Measurements from ENCODE around the gene PLK2.

Gene PLK2

DNA sequence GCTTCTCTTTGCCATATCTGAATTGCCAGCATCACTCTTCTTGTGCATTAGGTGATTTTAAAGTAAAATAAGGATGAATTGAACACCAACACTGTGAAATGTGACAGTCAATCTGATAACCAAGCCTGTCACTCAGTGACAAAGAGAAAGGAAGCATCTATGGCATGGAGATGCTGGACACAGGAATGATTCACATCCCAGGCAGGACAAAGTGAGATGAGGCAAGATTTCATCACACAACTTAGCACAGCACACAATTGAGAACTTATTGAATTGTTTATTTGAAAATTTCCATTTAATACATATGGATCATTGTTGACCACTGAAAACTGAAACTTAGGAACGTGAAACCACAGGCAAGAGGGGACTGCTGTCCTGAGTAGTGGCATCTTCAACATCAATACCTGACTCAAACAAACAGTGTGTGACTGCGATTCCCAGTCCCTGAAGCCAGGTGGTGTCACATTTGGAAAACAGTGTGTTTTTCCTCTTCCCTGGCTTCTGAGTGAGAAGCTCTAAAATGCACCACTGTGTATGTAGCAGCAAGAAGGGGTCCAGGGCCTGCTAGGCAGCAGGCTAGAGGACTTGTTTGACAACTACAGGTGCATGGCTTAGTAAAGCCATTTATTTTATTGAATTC is 42.0 kb upstream of the PLK2 start:
- TF ChIP-seq, protein P1, sequence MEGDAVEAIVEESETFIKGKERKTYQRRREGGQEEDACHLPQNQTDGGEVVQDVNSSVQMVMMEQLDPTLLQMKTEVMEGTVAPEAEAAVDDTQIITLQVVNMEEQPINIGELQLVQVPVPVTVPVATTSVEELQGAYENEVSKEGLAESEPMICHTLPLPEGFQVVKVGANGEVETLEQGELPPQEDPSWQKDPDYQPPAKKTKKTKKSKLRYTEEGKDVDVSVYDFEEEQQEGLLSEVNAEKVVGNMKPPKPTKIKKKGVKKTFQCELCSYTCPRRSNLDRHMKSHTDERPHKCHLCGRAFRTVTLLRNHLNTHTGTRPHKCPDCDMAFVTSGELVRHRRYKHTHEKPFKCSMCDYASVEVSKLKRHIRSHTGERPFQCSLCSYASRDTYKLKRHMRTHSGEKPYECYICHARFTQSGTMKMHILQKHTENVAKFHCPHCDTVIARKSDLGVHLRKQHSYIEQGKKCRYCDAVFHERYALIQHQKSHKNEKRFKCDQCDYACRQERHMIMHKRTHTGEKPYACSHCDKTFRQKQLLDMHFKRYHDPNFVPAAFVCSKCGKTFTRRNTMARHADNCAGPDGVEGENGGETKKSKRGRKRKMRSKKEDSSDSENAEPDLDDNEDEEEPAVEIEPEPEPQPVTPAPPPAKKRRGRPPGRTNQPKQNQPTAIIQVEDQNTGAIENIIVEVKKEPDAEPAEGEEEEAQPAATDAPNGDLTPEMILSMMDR (IDR thresholded peaks at IDR 0.05; ENCODE audit: low read length, missing control alignments): no peak
- no peak for DNase-seq (ENCODE audit: low read depth)
- no peak overlapping the region for H3K4me3 ChIP-seq (replicated peaks; ENCODE audit: low read depth, low read length)

DNA sequence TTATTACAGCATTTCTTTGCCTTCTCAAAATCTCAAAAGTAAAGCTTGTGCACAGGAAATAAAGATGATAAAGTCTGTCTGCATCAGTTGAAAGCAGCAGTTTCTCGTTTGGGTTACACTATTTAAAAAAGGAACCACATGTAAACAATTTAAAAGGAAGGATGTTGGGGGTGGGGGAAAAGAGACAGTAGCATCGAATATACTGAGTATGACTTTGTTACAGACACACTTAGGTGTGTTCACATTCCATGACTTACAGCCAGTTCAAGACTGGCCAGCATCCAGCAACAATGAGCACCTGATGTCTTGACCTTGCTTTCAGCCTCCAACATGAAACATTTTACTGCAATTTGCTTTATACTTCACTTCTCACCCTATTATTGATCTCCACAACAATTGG is 40.1 kb upstream of the PLK2 start:
- TF ChIP-seq, protein P1 (IDR thresholded peaks at IDR 0.05; ENCODE audit: low read length, missing control alignments): no peak
- DNase-seq (ENCODE audit: low read depth): no peak
- H3K4me3 ChIP-seq (replicated peaks; ENCODE audit: low read depth, low read length): no peak overlapping the region

DNA sequence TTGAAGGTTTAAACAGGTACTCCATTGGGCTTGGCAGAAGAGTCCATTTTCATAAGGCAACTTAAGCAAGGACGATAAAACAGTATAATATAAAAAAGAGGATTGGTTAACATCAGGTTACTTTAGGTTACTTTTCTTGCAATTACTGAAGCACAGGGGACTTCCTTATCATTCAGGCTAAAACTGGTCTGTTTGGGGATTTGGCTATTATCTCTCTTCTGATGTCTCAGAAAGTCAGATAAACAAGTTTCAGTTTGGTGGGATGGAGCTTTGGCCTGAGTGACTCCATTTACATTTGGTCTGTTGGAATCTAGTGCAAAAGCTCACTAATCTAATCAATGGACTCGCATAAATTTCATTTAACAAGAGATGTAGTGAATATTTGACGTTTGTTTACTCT is 39.3 kb upstream of the PLK2 start:
- DNase-seq (ENCODE audit: low read depth): no peak
- no peak overlapping the region for H3K4me3 ChIP-seq (replicated peaks; ENCODE audit: low read depth, low read length)
- TF ChIP-seq, protein P1 (IDR thresholded peaks at IDR 0.05; ENCODE audit: low read length, missing control alignments): no peak

DNA sequence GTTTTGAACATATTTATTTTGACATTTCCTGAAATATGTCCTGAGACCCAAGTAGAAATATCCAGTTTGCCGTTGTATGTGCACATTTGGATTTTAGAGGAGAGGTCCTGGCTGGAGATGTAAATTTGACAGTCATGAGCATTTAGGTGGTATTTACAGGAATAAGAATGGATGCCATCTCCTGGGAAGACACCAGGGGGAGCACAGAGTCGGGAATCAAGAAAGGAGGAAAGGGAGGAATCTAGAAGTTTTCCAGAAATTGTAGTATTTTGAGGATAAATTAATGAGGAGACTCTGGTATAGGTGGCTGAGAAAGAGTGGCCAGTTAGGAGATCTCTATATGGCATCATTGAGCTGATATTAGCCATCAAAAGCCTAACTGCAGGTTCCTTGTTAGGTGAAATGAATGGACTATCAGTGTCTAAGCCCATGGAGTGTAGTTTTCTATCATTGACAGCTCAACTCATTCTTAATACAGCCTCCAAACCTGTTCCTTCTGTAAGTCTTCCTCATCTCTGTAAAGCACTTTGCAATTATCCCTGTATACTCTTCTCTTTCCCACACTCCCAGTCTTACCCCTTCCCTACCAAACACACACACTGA is 38.6 kb upstream of the PLK2 start:
- TF ChIP-seq, protein P1 (IDR thresholded peaks at IDR 0.05; ENCODE audit: low read length, missing control alignments): peak; percentile 94
- no peak overlapping the region for H3K4me3 ChIP-seq (replicated peaks; ENCODE audit: low read depth, low read length)
- peak; percentile 63 for DNase-seq (ENCODE audit: low read depth)

DNA sequence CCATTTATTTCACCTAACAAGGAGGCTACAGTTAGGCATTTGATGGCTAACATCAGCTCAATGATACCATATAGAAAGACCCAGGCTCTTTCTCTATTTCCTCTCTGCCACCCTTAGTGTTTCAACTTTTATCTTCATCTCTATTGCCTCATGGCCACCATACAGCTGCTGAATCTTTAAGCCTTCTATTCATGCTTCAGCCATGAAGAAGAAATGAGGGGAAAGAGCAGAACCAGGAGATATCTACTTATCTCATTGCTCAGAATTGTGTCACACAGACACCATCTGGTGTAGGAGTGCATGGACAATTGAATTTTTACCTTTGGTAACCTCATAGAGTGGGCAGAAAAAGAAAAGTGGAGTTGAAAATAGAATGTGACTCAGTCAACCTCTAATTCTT is 38.0 kb upstream of the PLK2 start:
- no peak for DNase-seq (ENCODE audit: low read depth)
- no peak overlapping the region for H3K4me3 ChIP-seq (replicated peaks; ENCODE audit: low read depth, low read length)
- TF ChIP-seq, protein P1 (IDR thresholded peaks at IDR 0.05; ENCODE audit: low read length, missing control alignments): no peak

DNA sequence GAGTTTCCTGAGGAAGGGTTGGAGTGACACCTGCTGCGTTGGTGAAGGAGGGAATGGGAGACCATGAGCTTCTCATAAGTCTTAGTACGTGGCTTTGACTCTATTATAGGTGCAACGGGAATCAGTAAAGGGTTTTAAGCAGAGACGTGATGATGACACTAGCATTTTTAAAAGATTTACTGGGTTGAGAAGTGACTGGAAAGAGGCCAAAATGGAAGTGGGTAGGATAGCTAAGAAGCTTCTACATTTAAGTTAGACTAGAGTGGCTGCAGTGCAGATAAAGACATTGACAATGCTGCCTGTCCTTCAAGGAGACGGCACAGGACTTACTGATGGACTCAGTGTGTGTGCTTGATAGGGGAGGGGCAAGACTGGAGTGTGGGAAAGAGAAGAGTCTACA is 37.5 kb upstream of the PLK2 start:
- DNase-seq (ENCODE audit: low read depth): no peak
- TF ChIP-seq, protein P1 (IDR thresholded peaks at IDR 0.05; ENCODE audit: low read length, missing control alignments): no peak

DNA sequence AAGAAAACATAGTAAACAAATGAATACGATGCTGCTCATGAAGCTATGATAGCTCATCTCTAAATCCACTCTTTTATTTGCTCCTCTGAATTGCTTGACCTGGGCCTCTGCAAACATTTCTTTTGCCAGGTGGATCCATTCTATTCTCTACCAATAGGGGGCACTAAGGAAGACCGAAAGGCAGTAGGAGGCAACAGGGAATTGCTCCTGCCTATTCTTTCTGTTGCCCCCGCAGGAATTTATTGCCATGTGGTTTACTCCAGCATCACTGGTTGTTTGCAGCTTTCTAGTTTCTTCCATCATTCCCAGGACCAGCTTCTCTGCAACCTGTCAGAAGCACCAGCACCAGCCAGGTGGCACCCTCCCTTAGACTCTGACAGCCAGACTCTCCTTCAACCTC is 36.6 kb upstream of the PLK2 start:
- H3K4me3 ChIP-seq (replicated peaks; ENCODE audit: low read depth, low read length): no peak overlapping the region
- TF ChIP-seq, protein P1 (IDR thresholded peaks at IDR 0.05; ENCODE audit: low read length, missing control alignments): peak; percentile 34
- DNase-seq (ENCODE audit: low read depth): no peak

More for the DNA sequence above, 37.5 kb upstream of the PLK2 start:
- no peak overlapping the region for H3K4me3 ChIP-seq (replicated peaks; ENCODE audit: low read depth, low read length)

All from fibroblast of pulmonary artery (primary cell).